Right lobe of liver (tissue), 6 donors: ENCODE measurements around the gene RAMAC. TPM values are rescaled to one million over a fixed set of nuclear protein-coding genes. Genes with fewer than 3 reads are reported as not detected.

Source experiments
- ATAC-seq, 4 donors: fragments of 200-7000 bp; cut with Tn5 transposase; one replicate each; pipeline ENCODE4 v1.9.1; 2020; ENCODE audit warnings: mild to moderate bottlenecking in 4 of 4, moderate library complexity in 4 of 4
- DNase-seq, 3 donors: peaks; one replicate each; pipeline ENCODE4 v3.0.0-alpha.2; 2020
- H3K27ac ChIP-seq, 3 donors: fragments of 200-600 bp; one replicate each; pipeline ENCODE4 v1.8.0; 2022
- H3K27me3 ChIP-seq, 2 donors: fragments of 200-600 bp; one replicate each; pipeline ENCODE4 v1.8.0; 2022
- H3K36me3 ChIP-seq, 4 donors: fragments of 200-600 bp; sonication (generic) in 1 of 4; one replicate each; pipeline versions ENCODE4 v1.5.1 to v1.8.0; 2017 to 2022; ENCODE audit warnings: control low read depth in 1 of 4
- H3K4me1 ChIP-seq, 4 donors: fragments of 200-600 bp; sonication (generic) in 1 of 4; one replicate each; pipeline versions ENCODE4 v1.5.1 to v1.8.0; 2017 to 2022; ENCODE audit warnings: control low read depth in 1 of 4
- H3K4me3 ChIP-seq, 3 donors: fragments of 200-600 bp; one replicate each; pipeline ENCODE4 v1.8.0; 2022
- H3K9me3 ChIP-seq, 4 donors: fragments of 200-600 bp; sonication (generic) in 1 of 4; one replicate each; pipeline versions ENCODE4 v1.5.1 to v1.8.0; 2017 to 2022; ENCODE audit warnings: control low read depth in 1 of 4
- POLR2A ChIP-seq: fragments of 450-650 bp; IDR thresholded peaks from one replicate; pipeline ENCODE4 v1.6.1; 2017; ENCODE audit warnings: antibody characterized with exemption, mild to moderate bottlenecking
- WGBS: methylation state at CpG from one replicate; pipeline ENCODE4 v1.1.6; 2018; ENCODE audit warnings: low coverage, low lambda C conversion rate; ENCODE audit not compliant: insufficient coverage; ENCODE audit errors: missing lambda C conversion rate; 5-methylcytosine and 5-hydroxymethylcytosine counted together
- intact Hi-C, 2 donors: fragments of 100-400 bp; cut with DNase I; formaldehyde crosslinking; loops; one replicate each; pipeline versions ENCODE4 v1.11.2 to v1.14.1; 2022
- total RNA-seq, 6 experiments: library from RNA; depleted of rRNA in 2 of 6; stranded (reverse); fragments of >200 nt in 2 of 6; fragmentation: NEBNext Ultra II Directional in 3 of 6; extraction: Animal tissue kit (Norgen Biotek cat#: 25700) in 3 of 6; gene quantifications; one replicate each; pipeline versions ENCODE4 v1.1.0 to v1.2.4, GENCODE V29; 2016 to 2023
- TF ChIP-seq, protein P1 (sequence below), 4 donors: fragments of 200-600 bp in 3 of 4; fragments of 450-650 bp in 1 of 4; IDR thresholded peaks; one replicate each; pipeline versions ENCODE4 v1.5.1 to v1.8.0; 2016 to 2022; ENCODE audit warnings: antibody characterized with exemption in 4 of 4, mild to moderate bottlenecking in 2 of 4
- donor health status: DM: no; HTN: yes; CAD: no.
- donor health status: DM: no; HTN: no; CAD: no.
- donor health status: DM: no; HTN: no; CAD: no.
- donor health status: DM: no; HTN: yes; CAD: no.
- donor health status: DM: no; HTN: yes; CAD: no.

Gene RAMAC
- total RNA-seq, 6 experiments from 2014 or later = 8.1 to 13.5 (median 11.5) TPM

DNA sequence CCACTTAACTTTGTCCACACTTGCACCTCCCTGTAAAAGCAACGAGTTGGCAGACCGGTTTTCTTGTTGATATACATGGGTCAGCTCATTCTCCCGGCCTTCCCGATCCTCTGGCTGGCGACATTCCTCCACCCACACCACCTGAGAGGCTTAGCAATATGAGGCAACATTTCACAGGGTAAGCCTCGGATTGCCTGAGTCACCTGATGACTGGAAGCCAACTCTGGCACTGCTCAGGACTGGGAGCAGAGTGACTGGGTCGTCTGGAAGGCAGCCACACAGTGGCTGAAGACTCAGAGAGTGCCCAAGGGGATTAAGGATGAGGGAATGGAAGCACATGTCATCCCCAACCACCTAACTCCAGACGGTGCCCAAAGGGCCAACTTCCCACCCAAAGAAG is 43.3 kb upstream of the RAMAC start:
- peak; percentile 77 to 81 (median 79) for DNase-seq
- no peaks in the 10 kb centered on the region for H3K36me3 ChIP-seq
- 38% methylated on average over 4 of the region's 8 CpGs for WGBS
- no peak for TF ChIP-seq POLR2A
- peaks cover 0 to 24% (median 11%) of the 10 kb centered on the region in 4 donors for H3K4me1 ChIP-seq
- H3K27me3 ChIP-seq = no peaks in the 10 kb centered on the region
- no peak overlapping the region for H3K27ac ChIP-seq
- no peaks in the 10 kb centered on the region for H3K9me3 ChIP-seq
- ATAC-seq = peak; percentile 92 to 98 (median 93)
- H3K4me3 ChIP-seq = no peak overlapping the region
- intact Hi-C loops = no loop called here

DNA sequence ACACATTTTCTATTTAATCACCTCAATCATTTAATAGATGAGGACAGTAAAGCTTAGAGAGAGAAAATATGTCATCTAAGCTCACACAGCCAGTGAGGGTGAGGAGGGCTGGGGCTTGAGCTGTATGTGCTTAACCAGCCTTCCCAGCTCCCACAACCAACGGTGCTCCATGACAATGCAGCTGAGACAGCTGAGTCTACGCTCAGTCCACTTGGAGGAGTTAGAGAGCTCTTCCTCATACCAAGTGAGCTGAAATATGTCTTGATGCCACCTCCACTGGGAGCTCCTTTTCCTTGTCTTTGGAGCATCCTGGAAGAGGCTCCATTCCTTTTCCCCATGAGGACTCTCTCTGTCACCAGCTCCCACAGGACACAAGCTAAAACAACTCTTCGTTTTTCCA is 42.8 kb upstream of the RAMAC start:
- TF ChIP-seq POLR2A = no peak
- TF ChIP-seq, protein P1, sequence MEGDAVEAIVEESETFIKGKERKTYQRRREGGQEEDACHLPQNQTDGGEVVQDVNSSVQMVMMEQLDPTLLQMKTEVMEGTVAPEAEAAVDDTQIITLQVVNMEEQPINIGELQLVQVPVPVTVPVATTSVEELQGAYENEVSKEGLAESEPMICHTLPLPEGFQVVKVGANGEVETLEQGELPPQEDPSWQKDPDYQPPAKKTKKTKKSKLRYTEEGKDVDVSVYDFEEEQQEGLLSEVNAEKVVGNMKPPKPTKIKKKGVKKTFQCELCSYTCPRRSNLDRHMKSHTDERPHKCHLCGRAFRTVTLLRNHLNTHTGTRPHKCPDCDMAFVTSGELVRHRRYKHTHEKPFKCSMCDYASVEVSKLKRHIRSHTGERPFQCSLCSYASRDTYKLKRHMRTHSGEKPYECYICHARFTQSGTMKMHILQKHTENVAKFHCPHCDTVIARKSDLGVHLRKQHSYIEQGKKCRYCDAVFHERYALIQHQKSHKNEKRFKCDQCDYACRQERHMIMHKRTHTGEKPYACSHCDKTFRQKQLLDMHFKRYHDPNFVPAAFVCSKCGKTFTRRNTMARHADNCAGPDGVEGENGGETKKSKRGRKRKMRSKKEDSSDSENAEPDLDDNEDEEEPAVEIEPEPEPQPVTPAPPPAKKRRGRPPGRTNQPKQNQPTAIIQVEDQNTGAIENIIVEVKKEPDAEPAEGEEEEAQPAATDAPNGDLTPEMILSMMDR (IDR thresholded peaks at IDR 0.05) = no peak
- Histone ChIP-seq H3K36me3 (no peaks in the 10 kb centered on the region), H3K27ac (no peak overlapping the region), H3K9me3 (no peaks in the 10 kb centered on the region), H3K4me1 (peaks cover 0 to 24% (median 11%) of the 10 kb centered on the region in 4 donors), H3K27me3 (no peaks in the 10 kb centered on the region), H3K4me3 (no peak overlapping the region)
- intact Hi-C loops = no loop called here
- peak in 3 of 4 donors; percentile 6 to 21 (median 19) for ATAC-seq
- no peak for DNase-seq
- WGBS = 67% methylated on average over 1 of the region's 3 CpGs

- intact Hi-C loops = no loop called here
- DNase-seq = no peak
- Histone ChIP-seq H3K27ac (no peak overlapping the region), H3K4me3 (no peak overlapping the region), H3K36me3 (no peaks in the 10 kb centered on the region), H3K27me3 (no peaks in the 10 kb centered on the region), H3K9me3 (no peaks in the 10 kb centered on the region), H3K4me1 (peaks cover 0 to 24% (median 11%) of the 10 kb centered on the region in 4 donors)
- WGBS = 81% methylated on average over 4 of the region's 5 CpGs
- TF ChIP-seq POLR2A = no peak
- TF ChIP-seq, protein P1 (IDR thresholded peaks at IDR 0.05) = no peak
- ATAC-seq = no peak
Observed at GRCh38 chr15:82944056-82944455, 42.0 kb upstream of the RAMAC start.

- H3K4me1 ChIP-seq = peaks cover 0 to 24% (median 11%) of the 10 kb centered on the region in 4 donors
- H3K4me3 ChIP-seq = no peak overlapping the region
- WGBS = 79% methylated on average over 5 of the region's 5 CpGs
- intact Hi-C loops = no loop called here
- H3K36me3 ChIP-seq = no peaks in the 10 kb centered on the region
- no peak for ATAC-seq
- H3K9me3 ChIP-seq = no peaks in the 10 kb centered on the region
- H3K27ac ChIP-seq = no peak overlapping the region
- H3K27me3 ChIP-seq = no peaks in the 10 kb centered on the region
- TF ChIP-seq POLR2A = no peak
- TF ChIP-seq, protein P1 (IDR thresholded peaks at IDR 0.05) = no peak
- DNase-seq = no peak
Observed at GRCh38 chr15:82944821-82945220, 41.2 kb upstream of the RAMAC start.

GRCh38 chr15:82945326-82945725 is 40.7 kb upstream of the RAMAC start:
- DNase-seq = no peak
- Histone ChIP-seq H3K27me3 (no peaks in the 10 kb centered on the region), H3K4me1 (peaks cover 0 to 24% (median 11%) of the 10 kb centered on the region in 4 donors), H3K27ac (no peak overlapping the region), H3K36me3 (no peaks in the 10 kb centered on the region), H3K4me3 (no peak overlapping the region), H3K9me3 (no peaks in the 10 kb centered on the region)
- intact Hi-C loops = no loop called here
- TF ChIP-seq POLR2A = no peak
- TF ChIP-seq, protein P1 (IDR thresholded peaks at IDR 0.05) = no peak
- whole genome bisulfite sequencing = 74% methylated on average over 5 of the region's 5 CpGs
- ATAC-seq = no peak
